HepG2 (cell line): ENCODE results near the gene SLC25A22. TPM values are rescaled to one million over a fixed set of nuclear protein-coding genes. Genes with fewer than 3 reads are reported as not detected.
A peak's percentile ranks its signal among the peaks of the same experiment; 100 is the strongest.

Source experiments
- GFI1 ChIP-seq: sonication (generic); formaldehyde crosslinking; IDR thresholded peaks from 2 replicates; pipeline ENCODE4 v1.5.0; 2020; ENCODE audit warnings: missing genetic modification reagents, mild to moderate bottlenecking, borderline replicate concordance
- HNRNPLL ChIP-seq: fragments of 200-400 bp; formaldehyde crosslinking; IDR thresholded peaks from 2 replicates; pipeline ENCODE4 v1.6.1; 2017; ENCODE audit warnings: mild to moderate bottlenecking, low read depth, low read length; ENCODE audit not compliant: poor library complexity, severe bottlenecking
- LCORL ChIP-seq, 2 experiments: fragments of 450-650 bp in 1 of 2; sonication (generic) in 1 of 2; formaldehyde crosslinking in 1 of 2; IDR thresholded peaks; 2 replicates each; pipeline versions ENCODE4 v1.5.0 to v1.6.1; 2017 to 2020; ENCODE audit warnings: antibody characterized with exemption in 1 of 2, missing genetic modification reagents in 1 of 2
- PHF5A ChIP-seq: IDR thresholded peaks from one replicate; pipeline ENCODE4 v1.6.1; 2018; ENCODE audit warnings: low read depth, missing genetic modification reagents; ENCODE audit not compliant: unreplicated experiment
- REL ChIP-seq: sonication (generic); formaldehyde crosslinking; conservative IDR thresholded peaks from 2 replicates; pipeline ENCODE4 v1.8.0; 2022; ENCODE audit warnings: mild to moderate bottlenecking, missing genetic modification reagents, moderate library complexity
- RNF2 ChIP-seq: fragments of 450-650 bp; conservative IDR thresholded peaks from 2 replicates; pipeline ENCODE4 v1.6.1; 2016; ENCODE audit warnings: low read depth
- SOX5 ChIP-seq: IDR thresholded peaks from 2 replicates; pipeline ENCODE4 v1.6.1; 2016; ENCODE audit warnings: borderline replicate concordance
- ZFYVE20 ChIP-seq: sonication (generic); formaldehyde crosslinking; IDR thresholded peaks from 2 replicates; pipeline ENCODE4 v1.8.0; 2023; ENCODE audit warnings: low read depth, mild to moderate bottlenecking, moderate library complexity, missing genetic modification reagents, borderline replicate concordance
- ZNF101 ChIP-seq: sonication (generic); formaldehyde crosslinking; IDR thresholded peaks from 2 replicates; pipeline ENCODE4 v1.4.0; 2020; ENCODE audit warnings: mild to moderate bottlenecking, low read depth, missing genetic modification reagents, borderline replicate concordance
- ZNF274 ChIP-seq: sonication (generic); formaldehyde crosslinking; IDR thresholded peaks from 2 replicates; pipeline ENCODE4 v1.5.1; 2020; ENCODE audit warnings: mild to moderate bottlenecking, missing genetic modification reagents
- ZNF354B ChIP-seq: sonication (generic); formaldehyde crosslinking; IDR thresholded peaks from 2 replicates; pipeline ENCODE4 v1.8.0; 2022; ENCODE audit warnings: mild to moderate bottlenecking, missing genetic modification reagents
- ZNF616 ChIP-seq: sonication (generic); formaldehyde crosslinking; IDR thresholded peaks from 2 replicates; pipeline ENCODE4 v1.5.0; 2020; ENCODE audit warnings: low read depth, mild to moderate bottlenecking, missing genetic modification reagents
- ZNF883 ChIP-seq: sonication (generic); formaldehyde crosslinking; IDR thresholded peaks from 2 replicates; pipeline ENCODE4 v1.5.1; 2020; ENCODE audit warnings: mild to moderate bottlenecking, missing genetic modification reagents; ENCODE audit errors: not compliant biosample characterization
- polyA plus RNA-seq, 8 experiments: library from polyadenylated mRNA; depleted of rRNA in 3 of 8; stranded (reverse) in 7 of 8; unstranded in 1 of 8; fragments of >200 nt; fragmentation: Illumina TruSeq in 4 of 8; extraction: Trizol in 4 of 8; gene quantifications; 2 replicates each; pipeline versions ENCODE4 v1.2.1 to v1.2.3, GENCODE V29; 2011 to 2016; ENCODE audit warnings: low read depth in 4 of 8, missing spikeins in 1 of 8, mixed read lengths in 1 of 8; ENCODE audit not compliant: insufficient read depth in 1 of 8
- total RNA-seq, 5 experiments: library from RNA; depleted of rRNA; stranded (reverse); fragments of >200 nt; fragmentation: Illumina TruSeq; extraction: Trizol; gene quantifications; 2 replicates each; pipeline ENCODE4 v1.2.3, GENCODE V29; 2016; ENCODE audit warnings: low read depth in 1 of 5
- TF ChIP-seq, protein P1 (sequence below): sonication (generic); formaldehyde crosslinking; IDR thresholded peaks from 2 replicates; pipeline ENCODE4 v1.5.1; 2020; ENCODE audit warnings: mild to moderate bottlenecking, missing genetic modification reagents, borderline replicate concordance
- TF ChIP-seq, protein P2 (sequence below): sonication (generic); formaldehyde crosslinking; IDR thresholded peaks from 2 replicates; pipeline ENCODE4 v1.4.0; 2020; ENCODE audit warnings: missing genetic modification reagents
- TF ChIP-seq, protein P3 (sequence below): sonication (generic); formaldehyde crosslinking; IDR thresholded peaks from 2 replicates; pipeline ENCODE4 v1.4.0; 2020; ENCODE audit warnings: missing genetic modification reagents
- TF ChIP-seq, protein P4 (sequence below): sonication (generic); formaldehyde crosslinking; IDR thresholded peaks from 2 replicates; pipeline ENCODE4 v1.5.0; 2020; ENCODE audit warnings: mild to moderate bottlenecking, missing genetic modification reagents, moderate library complexity

SLC25A22 gene
- total and polyA plus RNA-seq, 2 of the 13 experiments (the other 11 are each of a cell fraction or from before 2014, with no cell fraction given): 12.4 to 19.2 TPM

DNA sequence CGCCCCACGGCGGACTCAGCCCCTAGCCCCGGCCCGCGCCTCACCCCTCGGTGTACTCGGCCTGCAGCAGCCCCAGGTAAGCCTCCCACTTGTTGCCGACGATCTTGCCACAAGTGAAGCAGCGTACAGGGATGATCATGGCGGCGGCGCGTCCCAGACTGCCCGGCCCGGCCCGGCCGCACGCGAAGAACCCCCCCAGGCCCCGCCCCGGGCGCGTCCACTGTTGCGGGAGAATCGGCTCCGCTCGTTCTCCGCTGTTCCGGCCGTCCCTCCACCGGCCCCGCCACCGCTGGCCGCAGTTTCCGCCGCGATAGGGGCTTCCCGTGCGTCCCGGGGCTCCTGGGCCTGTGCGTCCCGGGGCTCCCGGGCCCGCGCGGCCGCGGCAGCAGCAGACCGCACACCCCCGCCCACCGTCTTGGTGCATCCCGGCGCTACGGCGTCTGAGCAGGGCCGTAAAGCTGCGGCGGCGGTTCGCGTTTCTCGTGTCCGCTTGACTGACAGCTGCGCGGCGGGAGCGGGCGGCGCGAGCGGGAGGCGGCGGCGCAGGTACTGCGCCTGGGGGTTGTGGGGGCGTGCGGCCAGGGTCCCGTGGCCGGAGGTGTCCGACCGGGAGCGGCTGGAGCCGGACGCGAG is 44.4 kb upstream of the SLC25A22 start, which contains the start of the genes POLR2L and TSPAN4 (continued):
- TF ChIP-seq, protein P1, sequence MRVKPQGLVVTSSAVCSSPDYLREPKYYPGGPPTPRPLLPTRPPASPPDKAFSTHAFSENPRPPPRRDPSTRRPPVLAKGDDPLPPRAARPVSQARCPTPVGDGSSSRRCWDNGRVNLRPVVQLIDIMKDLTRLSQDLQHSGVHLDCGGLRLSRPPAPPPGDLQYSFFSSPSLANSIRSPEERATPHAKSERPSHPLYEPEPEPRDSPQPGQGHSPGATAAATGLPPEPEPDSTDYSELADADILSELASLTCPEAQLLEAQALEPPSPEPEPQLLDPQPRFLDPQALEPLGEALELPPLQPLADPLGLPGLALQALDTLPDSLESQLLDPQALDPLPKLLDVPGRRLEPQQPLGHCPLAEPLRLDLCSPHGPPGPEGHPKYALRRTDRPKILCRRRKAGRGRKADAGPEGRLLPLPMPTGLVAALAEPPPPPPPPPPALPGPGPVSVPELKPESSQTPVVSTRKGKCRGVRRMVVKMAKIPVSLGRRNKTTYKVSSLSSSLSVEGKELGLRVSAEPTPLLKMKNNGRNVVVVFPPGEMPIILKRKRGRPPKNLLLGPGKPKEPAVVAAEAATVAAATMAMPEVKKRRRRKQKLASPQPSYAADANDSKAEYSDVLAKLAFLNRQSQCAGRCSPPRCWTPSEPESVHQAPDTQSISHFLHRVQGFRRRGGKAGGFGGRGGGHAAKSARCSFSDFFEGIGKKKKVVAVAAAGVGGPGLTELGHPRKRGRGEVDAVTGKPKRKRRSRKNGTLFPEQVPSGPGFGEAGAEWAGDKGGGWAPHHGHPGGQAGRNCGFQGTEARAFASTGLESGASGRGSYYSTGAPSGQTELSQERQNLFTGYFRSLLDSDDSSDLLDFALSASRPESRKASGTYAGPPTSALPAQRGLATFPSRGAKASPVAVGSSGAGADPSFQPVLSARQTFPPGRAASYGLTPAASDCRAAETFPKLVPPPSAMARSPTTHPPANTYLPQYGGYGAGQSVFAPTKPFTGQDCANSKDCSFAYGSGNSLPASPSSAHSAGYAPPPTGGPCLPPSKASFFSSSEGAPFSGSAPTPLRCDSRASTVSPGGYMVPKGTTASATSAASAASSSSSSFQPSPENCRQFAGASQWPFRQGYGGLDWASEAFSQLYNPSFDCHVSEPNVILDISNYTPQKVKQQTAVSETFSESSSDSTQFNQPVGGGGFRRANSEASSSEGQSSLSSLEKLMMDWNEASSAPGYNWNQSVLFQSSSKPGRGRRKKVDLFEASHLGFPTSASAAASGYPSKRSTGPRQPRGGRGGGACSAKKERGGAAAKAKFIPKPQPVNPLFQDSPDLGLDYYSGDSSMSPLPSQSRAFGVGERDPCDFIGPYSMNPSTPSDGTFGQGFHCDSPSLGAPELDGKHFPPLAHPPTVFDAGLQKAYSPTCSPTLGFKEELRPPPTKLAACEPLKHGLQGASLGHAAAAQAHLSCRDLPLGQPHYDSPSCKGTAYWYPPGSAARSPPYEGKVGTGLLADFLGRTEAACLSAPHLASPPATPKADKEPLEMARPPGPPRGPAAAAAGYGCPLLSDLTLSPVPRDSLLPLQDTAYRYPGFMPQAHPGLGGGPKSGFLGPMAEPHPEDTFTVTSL (CRISPR knock-in tag): no peak
- TF ChIP-seq ZNF883 (peak; percentile 69), ZFYVE20 (no peak), ZNF354B (CRISPR knock-in tag) (peak; percentile 92; the same call in 1 of the 2 replicates), SOX5 (CRISPR knock-in tag) (no peak), ZNF616 (CRISPR knock-in tag) (0 out of 2 replicates have a peak, but pooled peaks have one; percentile 58), LCORL (IDR thresholded peaks at IDR 0.05) (no peak), LCORL (CRISPR knock-in tag; IDR thresholded peaks at IDR 0.05) (no peak), HNRNPLL (peak; percentile 67), ZNF101 (no peak), GFI1 (CRISPR knock-in tag) (peak; percentile 35; the same call in 1 of the 2 replicates), RNF2 (peak; percentile 67; the same call in 1 of the 2 replicates), ZNF274 (peak; percentile 60; the same call in 1 of the 2 replicates), PHF5A (no peak), REL (peak; percentile 67; the same call in 1 of the 2 replicates)
- TF ChIP-seq, protein P2, sequence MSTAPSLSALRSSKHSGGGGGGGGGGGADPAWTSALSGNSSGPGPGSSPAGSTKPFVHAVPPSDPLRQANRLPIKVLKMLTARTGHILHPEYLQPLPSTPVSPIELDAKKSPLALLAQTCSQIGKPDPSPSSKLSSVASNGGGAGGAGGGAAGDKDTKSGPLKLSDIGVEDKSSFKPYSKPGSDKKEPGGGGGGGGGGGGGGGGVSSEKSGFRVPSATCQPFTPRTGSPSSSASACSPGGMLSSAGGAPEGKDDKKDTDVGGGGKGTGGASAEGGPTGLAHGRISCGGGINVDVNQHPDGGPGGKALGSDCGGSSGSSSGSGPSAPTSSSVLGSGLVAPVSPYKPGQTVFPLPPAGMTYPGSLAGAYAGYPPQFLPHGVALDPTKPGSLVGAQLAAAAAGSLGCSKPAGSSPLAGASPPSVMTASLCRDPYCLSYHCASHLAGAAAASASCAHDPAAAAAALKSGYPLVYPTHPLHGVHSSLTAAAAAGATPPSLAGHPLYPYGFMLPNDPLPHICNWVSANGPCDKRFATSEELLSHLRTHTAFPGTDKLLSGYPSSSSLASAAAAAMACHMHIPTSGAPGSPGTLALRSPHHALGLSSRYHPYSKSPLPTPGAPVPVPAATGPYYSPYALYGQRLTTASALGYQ (CRISPR knock-in tag): no peak
- TF ChIP-seq, protein P3, sequence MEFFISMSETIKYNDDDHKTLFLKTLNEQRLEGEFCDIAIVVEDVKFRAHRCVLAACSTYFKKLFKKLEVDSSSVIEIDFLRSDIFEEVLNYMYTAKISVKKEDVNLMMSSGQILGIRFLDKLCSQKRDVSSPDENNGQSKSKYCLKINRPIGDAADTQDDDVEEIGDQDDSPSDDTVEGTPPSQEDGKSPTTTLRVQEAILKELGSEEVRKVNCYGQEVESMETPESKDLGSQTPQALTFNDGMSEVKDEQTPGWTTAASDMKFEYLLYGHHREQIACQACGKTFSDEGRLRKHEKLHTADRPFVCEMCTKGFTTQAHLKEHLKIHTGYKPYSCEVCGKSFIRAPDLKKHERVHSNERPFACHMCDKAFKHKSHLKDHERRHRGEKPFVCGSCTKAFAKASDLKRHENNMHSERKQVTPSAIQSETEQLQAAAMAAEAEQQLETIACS (CRISPR knock-in tag): peak; percentile 73
- TF ChIP-seq, protein P4, sequence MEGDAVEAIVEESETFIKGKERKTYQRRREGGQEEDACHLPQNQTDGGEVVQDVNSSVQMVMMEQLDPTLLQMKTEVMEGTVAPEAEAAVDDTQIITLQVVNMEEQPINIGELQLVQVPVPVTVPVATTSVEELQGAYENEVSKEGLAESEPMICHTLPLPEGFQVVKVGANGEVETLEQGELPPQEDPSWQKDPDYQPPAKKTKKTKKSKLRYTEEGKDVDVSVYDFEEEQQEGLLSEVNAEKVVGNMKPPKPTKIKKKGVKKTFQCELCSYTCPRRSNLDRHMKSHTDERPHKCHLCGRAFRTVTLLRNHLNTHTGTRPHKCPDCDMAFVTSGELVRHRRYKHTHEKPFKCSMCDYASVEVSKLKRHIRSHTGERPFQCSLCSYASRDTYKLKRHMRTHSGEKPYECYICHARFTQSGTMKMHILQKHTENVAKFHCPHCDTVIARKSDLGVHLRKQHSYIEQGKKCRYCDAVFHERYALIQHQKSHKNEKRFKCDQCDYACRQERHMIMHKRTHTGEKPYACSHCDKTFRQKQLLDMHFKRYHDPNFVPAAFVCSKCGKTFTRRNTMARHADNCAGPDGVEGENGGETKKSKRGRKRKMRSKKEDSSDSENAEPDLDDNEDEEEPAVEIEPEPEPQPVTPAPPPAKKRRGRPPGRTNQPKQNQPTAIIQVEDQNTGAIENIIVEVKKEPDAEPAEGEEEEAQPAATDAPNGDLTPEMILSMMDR (CRISPR knock-in tag): no peak; the same call in 1 of the 2 replicates
